GM13976 (cell line): ENCODE measurements around the gene OXER1.
"Not testable (repeated sequence)": the region's sequence is repeated elsewhere in the genome, so short reads cannot be mapped to it uniquely, and the experiment has no call there.

Source experiments
- DNase-seq: peaks from one replicate; pipeline ENCODE4 v3.0.0; 2012; ENCODE audit warnings: low spot score
- in situ Hi-C: fragments of 300-500 bp; cut with MboI; formaldehyde crosslinking; loops from one replicate; pipeline ENCODE4 v1.12.0; 2022; ENCODE audit warnings: low sequenced_read_pairs, mixed read lengths, inconsistent platforms; ENCODE audit not compliant: unreplicated experiment
- TF ChIP-seq, protein P1 (sequence below): IDR thresholded peaks from 2 replicates; pipeline ENCODE4 v1.5.1; 2012; ENCODE audit warnings: borderline replicate concordance, mild to moderate bottlenecking; ENCODE audit not compliant: insufficient read depth; ENCODE audit errors: extremely low read depth, missing control alignments, control extremely low read depth

Gene OXER1

DNA sequence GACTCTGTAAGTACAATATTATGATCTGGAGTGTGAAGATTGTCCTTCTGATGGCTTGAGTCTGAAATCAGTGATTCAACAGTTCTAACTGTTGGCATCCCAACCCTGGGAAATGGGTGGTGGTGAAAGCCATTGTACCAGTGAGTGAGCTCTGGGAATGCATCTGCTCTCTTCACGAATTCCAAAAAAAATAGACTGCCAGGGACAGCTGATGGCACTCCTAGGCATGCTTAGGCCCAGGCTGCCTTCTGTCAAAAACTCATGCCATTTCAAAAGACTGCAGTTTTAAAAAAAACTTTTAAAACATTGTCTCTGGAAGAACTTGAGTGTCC is 20.3 kb downstream of the OXER1 start:
- DNase-seq, result no peak
- TF ChIP-seq, protein P1, sequence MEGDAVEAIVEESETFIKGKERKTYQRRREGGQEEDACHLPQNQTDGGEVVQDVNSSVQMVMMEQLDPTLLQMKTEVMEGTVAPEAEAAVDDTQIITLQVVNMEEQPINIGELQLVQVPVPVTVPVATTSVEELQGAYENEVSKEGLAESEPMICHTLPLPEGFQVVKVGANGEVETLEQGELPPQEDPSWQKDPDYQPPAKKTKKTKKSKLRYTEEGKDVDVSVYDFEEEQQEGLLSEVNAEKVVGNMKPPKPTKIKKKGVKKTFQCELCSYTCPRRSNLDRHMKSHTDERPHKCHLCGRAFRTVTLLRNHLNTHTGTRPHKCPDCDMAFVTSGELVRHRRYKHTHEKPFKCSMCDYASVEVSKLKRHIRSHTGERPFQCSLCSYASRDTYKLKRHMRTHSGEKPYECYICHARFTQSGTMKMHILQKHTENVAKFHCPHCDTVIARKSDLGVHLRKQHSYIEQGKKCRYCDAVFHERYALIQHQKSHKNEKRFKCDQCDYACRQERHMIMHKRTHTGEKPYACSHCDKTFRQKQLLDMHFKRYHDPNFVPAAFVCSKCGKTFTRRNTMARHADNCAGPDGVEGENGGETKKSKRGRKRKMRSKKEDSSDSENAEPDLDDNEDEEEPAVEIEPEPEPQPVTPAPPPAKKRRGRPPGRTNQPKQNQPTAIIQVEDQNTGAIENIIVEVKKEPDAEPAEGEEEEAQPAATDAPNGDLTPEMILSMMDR, result no peak
- in situ Hi-C loops, result no loop called here

DNA sequence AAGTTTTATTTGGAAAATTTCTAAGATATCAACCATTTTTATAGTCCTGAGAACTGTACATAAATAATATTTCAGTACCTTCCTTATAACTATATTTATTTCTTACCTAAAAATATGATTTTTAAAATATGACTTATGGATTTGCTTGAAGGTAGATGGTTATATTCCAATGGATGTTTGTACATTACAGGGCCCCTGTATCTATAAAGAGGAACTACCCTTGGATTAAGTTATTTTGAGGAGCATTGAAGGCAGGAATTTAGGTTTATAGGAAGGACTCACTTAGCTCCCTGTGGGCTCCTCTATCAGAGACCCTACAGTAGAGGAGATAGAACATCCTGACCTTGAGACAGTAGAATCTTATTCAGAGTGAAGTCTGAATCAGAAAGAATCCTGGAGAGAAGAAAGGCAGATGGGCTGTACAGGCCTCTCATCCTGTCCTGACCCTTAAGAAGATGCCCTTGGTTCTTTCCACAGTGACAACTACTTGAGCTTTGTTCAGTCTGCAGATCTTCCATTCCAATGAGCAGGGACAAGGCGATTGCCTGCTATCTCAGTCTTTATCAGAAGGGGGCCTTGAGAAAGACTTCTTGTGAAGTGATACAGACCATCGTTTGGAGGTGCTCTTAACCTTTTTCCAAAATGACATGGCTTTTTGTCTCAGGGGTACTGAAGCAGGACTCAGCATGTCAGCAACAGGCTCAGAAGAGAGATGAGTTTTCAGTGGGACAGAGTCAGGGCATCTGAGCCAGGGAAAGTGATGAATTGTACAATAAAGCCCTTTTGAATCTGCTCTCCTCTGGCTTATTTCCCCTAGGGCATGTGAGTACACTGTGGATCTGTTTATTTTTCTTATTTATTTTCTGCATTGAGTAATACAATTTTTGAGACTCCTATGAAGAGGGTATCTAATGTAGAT is 20.9 kb downstream of the OXER1 start:
- no peak for DNase-seq
- in situ Hi-C loops, result no loop called here
- TF ChIP-seq, protein P1, result no peak

DNA sequence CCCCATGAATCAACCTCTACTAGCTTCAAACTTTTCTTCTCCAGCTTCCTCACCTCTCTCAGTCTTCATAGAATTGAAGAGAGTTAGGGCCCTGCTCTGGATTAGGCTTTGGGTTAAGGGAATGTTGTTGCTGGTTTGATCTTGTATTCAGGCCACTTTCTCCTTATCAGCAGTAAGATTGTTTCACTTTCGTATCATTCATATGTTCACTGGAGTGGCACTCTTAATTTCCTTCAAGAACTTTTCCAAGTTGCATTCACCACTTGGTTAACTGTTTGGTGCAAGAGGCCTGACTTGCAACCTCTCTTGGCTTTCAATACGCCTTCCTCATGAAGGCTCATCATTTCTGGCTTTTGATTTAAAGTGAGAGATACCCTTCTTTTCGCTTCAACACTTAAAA is 22.8 kb downstream of the OXER1 start:
- DNase-seq, result no peak
- TF ChIP-seq, protein P1, result no peak
- in situ Hi-C loops, result no loop called here

DNA sequence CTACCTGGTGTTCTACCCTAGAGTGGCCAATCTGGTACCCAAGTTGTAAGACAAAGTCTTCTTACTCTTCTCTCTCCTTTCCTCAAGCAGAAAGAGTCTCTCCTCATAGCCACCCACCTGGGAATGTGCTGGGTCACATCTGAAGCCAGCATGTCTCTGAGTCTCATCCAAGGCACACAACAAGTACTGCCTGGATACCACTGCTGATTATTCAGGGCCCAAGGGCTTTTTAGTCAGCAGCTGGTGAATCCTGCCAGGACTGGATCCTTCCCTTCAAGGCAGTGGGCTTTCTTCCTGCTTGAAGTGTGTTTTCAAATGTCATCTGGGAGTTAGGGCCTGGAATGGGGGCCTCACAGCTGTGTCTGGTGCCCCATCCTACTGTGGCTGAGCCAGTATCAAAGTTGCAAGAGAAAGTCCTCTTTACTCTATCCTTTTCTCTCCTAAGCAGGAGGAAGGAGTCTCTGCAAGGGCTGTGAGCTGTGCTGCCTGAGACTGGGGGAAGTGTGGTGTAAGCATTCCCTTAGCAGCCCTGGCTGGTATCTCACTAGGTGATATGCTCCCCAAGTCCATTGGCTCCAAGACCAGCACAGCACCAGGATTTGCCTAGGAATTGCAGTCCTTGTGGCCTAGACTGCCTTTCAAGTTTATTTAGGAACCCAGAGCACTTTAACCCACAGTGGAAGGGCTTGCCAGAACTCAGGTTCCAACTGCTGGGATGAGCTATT is 27.2 kb downstream of the OXER1 start:
- TF ChIP-seq, protein P1, result no peak
- in situ Hi-C loops, result no loop called here

DNA sequence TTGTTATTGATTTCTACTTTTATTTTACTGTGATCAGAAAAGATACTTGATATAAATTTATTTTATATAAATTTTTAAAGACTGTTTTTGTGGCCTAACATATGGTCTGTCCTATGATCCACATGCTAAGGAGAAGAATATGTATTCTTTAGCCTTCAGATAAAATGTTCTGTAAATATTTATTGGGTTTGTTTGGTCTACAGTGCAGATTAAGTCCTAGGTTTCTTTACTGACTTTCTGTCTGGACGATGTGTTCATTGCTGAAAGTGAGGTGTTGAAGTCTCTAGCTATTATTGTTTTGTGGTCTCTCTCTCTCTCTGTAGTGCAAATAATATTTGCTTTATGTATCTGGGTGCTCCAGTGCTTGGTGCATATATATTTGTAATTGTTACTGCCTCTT is 30.1 kb downstream of the OXER1 start:
- TF ChIP-seq, protein P1, result no peak
- no peak for DNase-seq
- in situ Hi-C loops, result no loop called here

More for the DNA sequence above, 27.2 kb downstream of the OXER1 start:
- DNase-seq, result no peak

DNA sequence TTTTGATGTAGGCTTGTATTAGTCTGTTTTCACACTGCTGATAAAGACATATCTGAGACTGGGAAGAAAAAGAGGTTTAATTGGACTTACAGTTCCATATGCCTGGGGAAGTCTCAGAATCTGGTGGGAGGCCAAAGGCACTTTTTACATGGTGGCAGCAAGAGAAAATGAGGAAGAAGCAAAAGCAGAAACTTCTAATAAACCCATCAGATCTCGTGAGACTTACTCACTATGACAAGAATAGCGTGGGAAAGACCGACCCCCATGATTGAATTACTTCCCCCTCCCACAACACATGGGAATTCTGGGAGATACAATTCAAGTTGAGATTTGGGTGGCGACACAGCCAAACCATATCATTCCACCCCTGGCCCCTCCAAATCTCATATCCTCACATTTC is 32.6 kb downstream of the OXER1 start:
- DNase-seq, in situ Hi-C loops: not testable (repeated sequence)

DNA sequence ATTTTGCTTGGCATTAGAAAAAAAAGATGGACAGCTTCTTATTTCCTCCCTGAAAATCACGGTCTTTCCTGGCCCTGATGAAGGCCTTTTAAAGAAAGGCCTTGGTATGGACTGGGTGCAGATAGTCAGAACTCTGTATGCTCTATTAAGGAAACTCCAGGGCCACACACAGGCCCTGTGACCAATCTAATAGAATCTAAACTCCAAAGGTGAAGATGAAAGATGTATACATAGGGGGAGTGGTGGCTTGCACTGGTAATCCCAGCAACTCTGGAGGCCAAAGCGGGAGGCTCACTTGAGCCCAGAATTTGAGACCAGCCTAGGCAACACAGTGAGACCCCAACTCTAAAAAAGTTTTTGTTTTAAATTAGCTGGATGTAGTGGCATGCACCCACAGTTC is 37.3 kb downstream of the OXER1 start:
- TF ChIP-seq, protein P1, result no peak
- in situ Hi-C loops, result no loop called here
- no peak for DNase-seq
